MM.1S (cell line): ENCODE data around the gene ARPIN.

Experiments used
- DNase-seq: peaks from one replicate; pipeline ENCODE4 v3.0.0-alpha.2; 2015
- H2AFZ ChIP-seq: fragments of 300-600 bp; sonication (generic); 2 replicates; pipeline ENCODE4 v1.6.0; 2016; ENCODE audit warnings: antibody characterized with exemption, low read length
- H3F3A ChIP-seq: fragments of 300-600 bp; sonication (generic); 2 replicates; pipeline ENCODE4 v1.6.1; 2016; ENCODE audit warnings: mild to moderate bottlenecking, antibody characterized with exemption, low read length, moderate library complexity, mixed read lengths; ENCODE audit not compliant: insufficient read depth
- H3K27ac ChIP-seq: fragments of 300-600 bp; sonication (generic); 2 replicates; pipeline ENCODE4 v1.5.1; 2016; ENCODE audit warnings: mild to moderate bottlenecking, low read length
- H3K27me3 ChIP-seq: fragments of 300-600 bp; sonication (generic); replicated peaks from 2 replicates; pipeline ENCODE4 v1.6.0; 2016; ENCODE audit warnings: low read length; ENCODE audit not compliant: insufficient read depth
- H3K36me3 ChIP-seq: fragments of 300-600 bp; sonication (generic); replicated peaks from 2 replicates; pipeline ENCODE4 v1.6.1; 2016; ENCODE audit warnings: mild to moderate bottlenecking, low read length, mixed read lengths; ENCODE audit not compliant: insufficient read depth
- H3K4me1 ChIP-seq: fragments of 300-600 bp; sonication (generic); 2 replicates; pipeline ENCODE4 v1.6.1; 2016; ENCODE audit warnings: low read length, mixed read lengths
- H3K4me2 ChIP-seq: fragments of 300-600 bp; sonication (generic); 2 replicates; pipeline ENCODE4 v1.6.0; 2016; ENCODE audit warnings: low read depth, low read length
- H3K4me3 ChIP-seq: fragments of 300-600 bp; sonication (generic); 2 replicates; pipeline ENCODE4 v1.5.1; 2016; ENCODE audit warnings: low read length, mixed read lengths
- H3K79me2 ChIP-seq: fragments of 300-600 bp; sonication (generic); 2 replicates; pipeline ENCODE4 v1.6.1; 2016; ENCODE audit warnings: mixed run types, low read length, mixed read lengths
- H3K9ac ChIP-seq: fragments of 300-600 bp; sonication (generic); 2 replicates; pipeline ENCODE4 v1.6.1; 2016; ENCODE audit warnings: low read length, mixed read lengths
- H3K9me2 ChIP-seq: fragments of 300-600 bp; sonication (generic); replicated peaks from 2 replicates; pipeline ENCODE4 v1.6.1; 2016; ENCODE audit warnings: mild to moderate bottlenecking, low read length, mixed read lengths; ENCODE audit not compliant: insufficient read depth
- H3K9me3 ChIP-seq: fragments of 300-600 bp; sonication (generic); replicated peaks from 2 replicates; pipeline ENCODE4 v1.6.1; 2016; ENCODE audit warnings: mild to moderate bottlenecking, low read length, mixed read lengths; ENCODE audit not compliant: insufficient read depth
- H4K20me1 ChIP-seq: fragments of 300-600 bp; sonication (generic); 2 replicates; pipeline ENCODE4 v1.6.1; 2016; ENCODE audit warnings: mild to moderate bottlenecking, low read length, moderate library complexity, mixed read lengths; ENCODE audit not compliant: insufficient read depth
- CTCF ChIP-seq: fragments of 300-600 bp; sonication (generic); IDR thresholded peaks from 2 replicates; pipeline ENCODE4 v1.5.1; 2016; ENCODE audit warnings: antibody characterized with exemption, low read length, mixed read lengths
- EZH2 ChIP-seq: fragments of 300-600 bp; sonication (generic); optimal IDR thresholded peaks from 2 replicates; pipeline ENCODE3; 2017; ENCODE audit warnings: low read depth, mild to moderate bottlenecking, antibody characterized with exemption, low read length, mixed read lengths
- EZH2phosphoT487 ChIP-seq: fragments of 300-600 bp; sonication (generic); IDR thresholded peaks from 2 replicates; pipeline ENCODE4 v1.6.1; 2018; ENCODE audit warnings: antibody characterized with exemption, low read length

The ARPIN gene

GRCh38 chr15:89932880-89933279, 20.1 kb upstream of the ARPIN start:
- no peak for DNase-seq
- H3K79me2 ChIP-seq = no peaks in the 10 kb centered on the region
- H2AFZ ChIP-seq = no peak overlapping the region
- H3F3A ChIP-seq = no peaks in the 10 kb centered on the region
- H3K9me2 ChIP-seq = no peaks in the 10 kb centered on the region
- no peaks in the 10 kb centered on the region for H3K9me3 ChIP-seq
- no peak overlapping the region for H3K27ac ChIP-seq
- no peaks in the 10 kb centered on the region for H3K27me3 ChIP-seq
- no peak overlapping the region for H3K4me3 ChIP-seq
- no peak overlapping the region for H3K4me2 ChIP-seq
- no peaks in the 10 kb centered on the region for H4K20me1 ChIP-seq
- no peaks in the 10 kb centered on the region for H3K36me3 ChIP-seq
- no peak overlapping the region for H3K9ac ChIP-seq
- H3K4me1 ChIP-seq = peaks cover 4% of the 10 kb centered on the region; the same call in 1 of the 2 replicates
- TF ChIP-seq EZH2phosphoT487 (no peak), EZH2 (no peak), CTCF (no peak)

- no peak for TF ChIP-seq EZH2
- no peak for TF ChIP-seq EZH2phosphoT487
- TF ChIP-seq CTCF = no peak
- H3K27ac ChIP-seq = no peak overlapping the region
- no peak overlapping the region for H3K4me2 ChIP-seq
- H3K4me3 ChIP-seq = no peak overlapping the region
- no peaks in the 10 kb centered on the region for H3K79me2 ChIP-seq
- H3K9ac ChIP-seq = no peak overlapping the region
- H3K36me3 ChIP-seq = no peaks in the 10 kb centered on the region
- H3K27me3 ChIP-seq = no peaks in the 10 kb centered on the region
- no peaks in the 10 kb centered on the region for H4K20me1 ChIP-seq
- H3K4me1 ChIP-seq = no peaks in the 10 kb centered on the region
- DNase-seq = no peak
- H3K9me3 ChIP-seq = no peaks in the 10 kb centered on the region
- no peaks in the 10 kb centered on the region for H3K9me2 ChIP-seq
- H2AFZ ChIP-seq = no peak overlapping the region
- no peaks in the 10 kb centered on the region for H3F3A ChIP-seq
Measured at GRCh38 chr15:89928421-89928820, 15.7 kb upstream of the ARPIN start.

GRCh38 chr15:89926158-89926557, 13.4 kb upstream of the ARPIN start:
- Histone ChIP-seq H2AFZ (no peak overlapping the region), H3K36me3 (no peaks in the 10 kb centered on the region), H3K79me2 (no peaks in the 10 kb centered on the region), H3K4me2 (no peak overlapping the region), H3K4me1 (no peaks in the 10 kb centered on the region), H3K27me3 (no peaks in the 10 kb centered on the region), H3K9me3 (no peaks in the 10 kb centered on the region), H3K9ac (no peak overlapping the region), H3K27ac (no peak overlapping the region), H3K4me3 (no peak overlapping the region), H4K20me1 (no peaks in the 10 kb centered on the region), H3K9me2 (no peaks in the 10 kb centered on the region), H3F3A (no peaks in the 10 kb centered on the region)
- DNase-seq = no peak
- TF ChIP-seq EZH2phosphoT487 = no peak
- TF ChIP-seq CTCF = no peak
- no peak for TF ChIP-seq EZH2
